K562 (cell line): ENCODE results near the gene RBM20. TPM values are rescaled to one million over a fixed set of nuclear protein-coding genes. Genes with fewer than 3 reads are reported as not detected.

Experiments
- ATAC-seq: fragments of 200-7000 bp; cut with Tn5 transposase; 3 replicates; pipeline ENCODE4 v1.9.1; 2020; ENCODE audit warnings: moderate library complexity
- BruUV-seq: library from RNA; stranded (reverse); fragments of 400-500 nt; replicated peaks from 2 replicates; lab custom pipeline; 2021; lab: Mats Ljungman, UMichigan
- CTCF ChIA-PET: fragments of 300-600 bp; formaldehyde crosslinking; extraction: SDS; loops from one replicate; lab custom pipeline; 2021; ENCODE audit warnings: low intra/inter-chr PET ratio; lab: Yijun Ruan, JAX
- POLR2A ChIA-PET: fragments of 300-600, 350-650 bp; sonication (Branson Sonifier 250); formaldehyde crosslinking; extraction: SDS; loops from one replicate; lab custom pipeline; 2021; ENCODE audit warnings: antibody characterized with exemption, inconsistent platforms; lab: Yijun Ruan, JAX
- DNase-seq, 4 experiments: peaks; one replicate each; pipeline versions ENCODE4 v3.0.0 to v3.0.0-alpha.2; 2011 to 2018; ENCODE audit warnings: low spot score in 3 of 4, mixed read lengths in 3 of 4; ENCODE audit errors: extremely low read depth in 1 of 4
- FAIRE-seq: peaks from 2 replicates; lab custom pipeline; 2011; peaks lifted over from hg19 to GRCh38; lab: Jason Lieb, UNC
- H2AFZ ChIP-seq: 2 replicates; pipeline ENCODE4 v1.6.0; 2011; ENCODE audit warnings: low read depth, low read length, control low read depth, inconsistent platforms
- H3K27ac ChIP-seq: fragments of 200-600 bp; 3 replicates; pipeline ENCODE4 v1.8.0; 2011; ENCODE audit warnings: low read depth, mild to moderate bottlenecking, control low read depth, inconsistent platforms, low read length, moderate library complexity, mixed read lengths; ENCODE audit errors: extremely low read depth
- H3K27me3 ChIP-seq, 2 experiments: fragments of 300-600 bp in 1 of 2; 2 replicates in 1 of 2; 3 replicates in 1 of 2; pipeline versions ENCODE4 v1.6.0 to v1.8.0; 2011; ENCODE audit warnings: inconsistent platforms in 2 of 2, low read length in 2 of 2, mild to moderate bottlenecking in 1 of 2, mixed read lengths in 1 of 2, moderate library complexity in 1 of 2; ENCODE audit not compliant: control insufficient read depth in 2 of 2, insufficient read depth in 2 of 2
- H3K36me3 ChIP-seq: fragments of 300-600 bp; 3 replicates; pipeline ENCODE4 v1.8.0; 2011; ENCODE audit warnings: mild to moderate bottlenecking, low read length, inconsistent platforms; ENCODE audit not compliant: control insufficient read depth, insufficient read depth
- H3K4me1 ChIP-seq, 2 experiments: fragments of 200-600 bp in 1 of 2; replicated peaks in 1 of 2; 2 replicates in 1 of 2; 3 replicates in 1 of 2; pipeline versions ENCODE4 v1.5.1 to v1.8.0; 2011; ENCODE audit warnings: inconsistent platforms in 2 of 2, low read length in 2 of 2, mild to moderate bottlenecking in 1 of 2, mixed read lengths in 1 of 2, moderate library complexity in 1 of 2; ENCODE audit not compliant: control insufficient read depth in 2 of 2, insufficient read depth in 2 of 2
- H3K4me2 ChIP-seq: 2 replicates; pipeline ENCODE4 v1.6.1; 2011; ENCODE audit warnings: low read length, control low read depth, inconsistent platforms, mixed read lengths; ENCODE audit not compliant: insufficient read depth
- H3K4me3 ChIP-seq: fragments of 200-600 bp; sonication (generic), shearing (Covaris generic); 2 replicates; pipeline ENCODE4 v1.5.1; 2016; ENCODE audit warnings: control low read depth, inconsistent platforms
- H3K79me2 ChIP-seq: fragments of 200-600 bp; 3 replicates; pipeline ENCODE4 v1.8.0; 2011; ENCODE audit warnings: low read length, inconsistent platforms; ENCODE audit not compliant: control insufficient read depth, insufficient read depth
- H3K9ac ChIP-seq, 2 experiments: 2 replicates each; pipeline versions ENCODE4 v1.6.0 to v1.6.1; 2011; ENCODE audit warnings: low read depth in 2 of 2, low read length in 2 of 2, control low read depth in 1 of 2, inconsistent platforms in 1 of 2, mild to moderate bottlenecking in 1 of 2, mixed read lengths in 1 of 2; ENCODE audit not compliant: insufficient read depth in 1 of 2
- H3K9me1 ChIP-seq: one replicate; pipeline ENCODE4 v1.6.0; 2011; ENCODE audit warnings: inconsistent platforms, mild to moderate bottlenecking, low read length, moderate library complexity; ENCODE audit not compliant: control insufficient read depth, insufficient read depth
- H3K9me3 ChIP-seq: replicated peaks from 2 replicates; pipeline ENCODE4 v1.5.1; 2011; ENCODE audit warnings: low read depth, low read length, inconsistent platforms; ENCODE audit not compliant: control insufficient read depth, insufficient read depth
- H4K20me1 ChIP-seq: replicated peaks from 2 replicates; pipeline ENCODE4 v1.6.1; 2011; ENCODE audit warnings: low read length, inconsistent platforms, mixed read lengths; ENCODE audit not compliant: control insufficient read depth, insufficient read depth
- CCNT2 ChIP-seq: IDR thresholded peaks from 2 replicates; pipeline ENCODE4 v1.6.1; 2011; ENCODE audit warnings: borderline replicate concordance, low read depth, mild to moderate bottlenecking, moderate library complexity, mixed read lengths, low read length; ENCODE audit not compliant: insufficient read length; ENCODE audit errors: extremely low read depth
- ERF ChIP-seq: fragments of 450-650 bp; formaldehyde crosslinking; IDR thresholded peaks from 2 replicates; pipeline ENCODE4 v1.4.0; 2020; ENCODE audit warnings: mild to moderate bottlenecking, mixed read lengths
- FOXA3 ChIP-seq, 2 experiments: fragments of 450-650 bp in 1 of 2; sonication (generic) in 1 of 2; formaldehyde crosslinking; IDR thresholded peaks in 1 of 2; conservative IDR thresholded peaks in 1 of 2; 2 replicates each; pipeline versions ENCODE4 v1.4.0 to v1.8.0; 2020 to 2022; ENCODE audit warnings: mild to moderate bottlenecking in 2 of 2, missing genetic modification reagents in 1 of 2
- GABPA ChIP-seq: fragments of 200-800 bp; sonication (Bioruptor generic); conservative IDR thresholded peaks from 2 replicates; pipeline ENCODE4 v1.6.1; 2016; ENCODE audit warnings: low read depth, missing genetic modification characterization, missing compliant biosample characterization
- UBTF ChIP-seq, 2 experiments: IDR thresholded peaks; 2 replicates each; pipeline ENCODE4 v1.6.1; 2012; ENCODE audit warnings: improper control_type of control experiment in 2 of 2, low read depth in 2 of 2, low read length in 2 of 2, borderline replicate concordance in 1 of 2
- XRCC3 ChIP-seq: fragments of 450-650 bp; IDR thresholded peaks from 2 replicates; pipeline ENCODE4 v1.6.1; 2017; ENCODE audit warnings: mild to moderate bottlenecking, moderate library complexity
- ZMIZ1 ChIP-seq, 2 experiments: fragments of 150-350 bp in 1 of 2; IDR thresholded peaks; 2 replicates each; pipeline ENCODE4 v1.6.1; 2012 to 2016; ENCODE audit warnings: low read depth in 2 of 2, low read length in 2 of 2, mild to moderate bottlenecking in 1 of 2, moderate library complexity in 1 of 2
- ZNF239 ChIP-seq: fragments of 250-450 bp; sonication (Bioruptor Pico); IDR thresholded peaks from 2 replicates; pipeline ENCODE4 v1.4.0; 2020; ENCODE audit warnings: mild to moderate bottlenecking
- ZNF79 ChIP-seq: fragments of 250-450 bp; sonication (Bioruptor Pico); IDR thresholded peaks from 2 replicates; pipeline ENCODE4 v1.4.0; 2020; ENCODE audit warnings: low read depth, mild to moderate bottlenecking, moderate library complexity
- WGBS: fragments of 100-300 bp; shearing (Covaris generic); methylation state at CpG from one replicate; pipeline ENCODE4 v1.1.6; 2016; ENCODE audit warnings: low coverage, mixed read lengths; ENCODE audit not compliant: insufficient coverage; ENCODE audit errors: missing lambda C conversion rate; 5-methylcytosine and 5-hydroxymethylcytosine counted together
- in situ Hi-C: fragments of 300-500 bp; cut with MboI; formaldehyde crosslinking; loops from 4 replicates; pipeline ENCODE4 v1.15.0; 2018; ENCODE audit warnings: inconsistent platforms, mixed read lengths
- intact Hi-C: fragments of 100-400 bp; cut with micrococcal nuclease; formaldehyde crosslinking; loops from 2 replicates; pipeline ENCODE4 v1.14.2; 2022
- polyA plus RNA-seq, 8 experiments: library from polyadenylated mRNA; depleted of rRNA in 4 of 8; stranded (reverse) in 5 of 8; unstranded in 3 of 8; fragments of >200 nt; fragmentation: Nextera tagmentation in 2 of 8; fragmentation: Illumina TruSeq in 1 of 8; extraction: Ambion mirVana in 2 of 8; extraction: Trizol in 1 of 8; gene quantifications; 2 replicates each; pipeline versions ENCODE4 v1.2.1 to v1.2.3, GENCODE V29; 2011 to 2014; ENCODE audit warnings: inconsistent platforms in 1 of 8, missing spikeins in 1 of 8
- total RNA-seq, 7 experiments: library from RNA; depleted of rRNA in 6 of 7; stranded (reverse); fragments of >200 nt in 6 of 7; fragmentation: Illumina TruSeq in 2 of 7; extraction: Trizol in 2 of 7; gene quantifications; 2 replicates each; pipeline versions ENCODE4 v1.2.1 to v1.2.3, GENCODE V29; 2011 to 2021; ENCODE audit warnings: low replicate concordance in 1 of 7
- TF ChIP-seq, protein P1 (sequence below): fragments of 450-650 bp; formaldehyde crosslinking; IDR thresholded peaks from 2 replicates; pipeline ENCODE4 v1.4.0; 2022; ENCODE audit warnings: mild to moderate bottlenecking, moderate library complexity
- TF ChIP-seq, protein P2 (sequence below), 3 experiments: fragments of 200-800 bp in 1 of 3; sonication (Bioruptor generic) in 1 of 3; sonication (generic) in 1 of 3; formaldehyde crosslinking in 1 of 3; IDR thresholded peaks; 2 replicates each; pipeline versions ENCODE4 v1.6.1 to v1.8.0; 2016 to 2022; ENCODE audit warnings: mild to moderate bottlenecking in 2 of 3, missing compliant biosample characterization in 2 of 3, missing genetic modification characterization in 2 of 3, missing genetic modification reagents in 1 of 3

The RBM20 gene
- total and polyA plus RNA-seq, 9 of the 15 experiments (the other 6 are each of a cell fraction or from before 2014, with no cell fraction given) = 0.63 to 5.7 (median 3.2) TPM

GRCh38 chr10:110646417-110647135 lies 2.4 kb downstream of the RBM20 start:
- FAIRE-seq (peak; percentile 89), DNase-seq (peak; percentile 24 to 84 (median 44)), ATAC-seq (peak; percentile 77)
- H3K9me3 ChIP-seq = no peaks in the 10 kb centered on the region
- ChIA-PET CTCF (no interaction called here), POLR2A (interaction anchor here (0.5 to 1.9 kb wide), 7 partner anchors 12 to 155 kb away, joined by 3 to 10 read pairs (median 4); no protein-coding TSS in a partner anchor)
- peak overlapping the region; percentile 66 for H3K4me3 ChIP-seq
- H3K4me2 ChIP-seq = peak overlapping the region; percentile 84
- peak overlapping the region; percentile 60 for H2AFZ ChIP-seq
- H3K9ac ChIP-seq = peak overlapping the region; percentile 75 to 90; a peak in 3 of 4 replicates
- intact Hi-C loops = loop anchor here (1.0 to 5.0 kb wide), 3 partner anchors 26 to 226 kb away; partner anchors contain the start of gene PDCD4
- H3K27ac ChIP-seq = peak overlapping the region; percentile 85
- no peaks in the 10 kb centered on the region for H4K20me1 ChIP-seq
- peaks cover 20 to 21% of the 10 kb centered on the region in 2 experiments for H3K4me1 ChIP-seq
- no peaks in the 10 kb centered on the region for H3K36me3 ChIP-seq
- 1% methylated on average over 13 of the region's 13 CpGs for WGBS
- no TSS peak for BruUV-seq
- in situ Hi-C loops = no loop called here
- H3K79me2 ChIP-seq = peaks cover 74% of the 10 kb centered on the region
- H3K27me3 ChIP-seq = no peaks in the 10 kb centered on the region
- H3K9me1 ChIP-seq = no peaks in the 10 kb centered on the region
- no peak for TF ChIP-seq XRCC3
- TF ChIP-seq, protein P1, sequence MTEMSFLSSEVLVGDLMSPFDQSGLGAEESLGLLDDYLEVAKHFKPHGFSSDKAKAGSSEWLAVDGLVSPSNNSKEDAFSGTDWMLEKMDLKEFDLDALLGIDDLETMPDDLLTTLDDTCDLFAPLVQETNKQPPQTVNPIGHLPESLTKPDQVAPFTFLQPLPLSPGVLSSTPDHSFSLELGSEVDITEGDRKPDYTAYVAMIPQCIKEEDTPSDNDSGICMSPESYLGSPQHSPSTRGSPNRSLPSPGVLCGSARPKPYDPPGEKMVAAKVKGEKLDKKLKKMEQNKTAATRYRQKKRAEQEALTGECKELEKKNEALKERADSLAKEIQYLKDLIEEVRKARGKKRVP (CRISPR knock-in tag) = peak; percentile 44
- no peak for TF ChIP-seq GABPA (tag)
- TF ChIP-seq UBTF (IDR thresholded peaks at IDR 0.05; ENCODE audit: borderline replicate concordance in 1 of 2, low read depth in 2 of 2, low read length in 2 of 2) = 0 out of 4 replicates have a peak, but pooled peaks of 1 of the 2 experiments have one; percentile 48
- no peak for TF ChIP-seq ZNF79 (CRISPR knock-in tag)
- TF ChIP-seq, protein P2, sequence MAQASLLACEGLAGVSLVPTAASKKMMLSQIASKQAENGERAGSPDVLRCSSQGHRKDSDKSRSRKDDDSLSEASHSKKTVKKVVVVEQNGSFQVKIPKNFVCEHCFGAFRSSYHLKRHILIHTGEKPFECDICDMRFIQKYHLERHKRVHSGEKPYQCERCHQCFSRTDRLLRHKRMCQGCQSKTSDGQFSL (CRISPR knock-in tag; IDR thresholded peaks at IDR 0.05) = no peak
- TF ChIP-seq, protein P2 (tag; IDR thresholded peaks at IDR 0.05) = no peak
- peak in 1 of 2 experiments; percentile 33; a peak in 1 of 4 replicates for TF ChIP-seq FOXA3 (CRISPR knock-in tag; conservative IDR thresholded peaks at IDR 0.05 in 1 of 2, IDR thresholded peaks at IDR 0.05 in 1 of 2)
- no peak for TF ChIP-seq ERF (CRISPR knock-in tag)
- no peak for TF ChIP-seq CCNT2
- peak; percentile 9; the same call in 1 of the 2 replicates for TF ChIP-seq ZNF239
- no peak for TF ChIP-seq ZMIZ1 (IDR thresholded peaks at IDR 0.05; ENCODE audit: low read depth in 2 of 2, low read length in 2 of 2)
